HG02973 (cell line): Measurements from ENCODE around the gene CDK10.
"Not testable (repeated sequence)": the region's sequence is repeated elsewhere in the genome, so short reads cannot be mapped to it uniquely, and the experiment has no call there.

Experiments
- ATAC-seq: cut with Tn5 transposase; IDR thresholded peaks from one replicate; pipeline ENCODE4 v1.9.1; 2021; ENCODE audit warnings: moderate library complexity; ENCODE audit not compliant: unreplicated experiment

Gene CDK10

DNA sequence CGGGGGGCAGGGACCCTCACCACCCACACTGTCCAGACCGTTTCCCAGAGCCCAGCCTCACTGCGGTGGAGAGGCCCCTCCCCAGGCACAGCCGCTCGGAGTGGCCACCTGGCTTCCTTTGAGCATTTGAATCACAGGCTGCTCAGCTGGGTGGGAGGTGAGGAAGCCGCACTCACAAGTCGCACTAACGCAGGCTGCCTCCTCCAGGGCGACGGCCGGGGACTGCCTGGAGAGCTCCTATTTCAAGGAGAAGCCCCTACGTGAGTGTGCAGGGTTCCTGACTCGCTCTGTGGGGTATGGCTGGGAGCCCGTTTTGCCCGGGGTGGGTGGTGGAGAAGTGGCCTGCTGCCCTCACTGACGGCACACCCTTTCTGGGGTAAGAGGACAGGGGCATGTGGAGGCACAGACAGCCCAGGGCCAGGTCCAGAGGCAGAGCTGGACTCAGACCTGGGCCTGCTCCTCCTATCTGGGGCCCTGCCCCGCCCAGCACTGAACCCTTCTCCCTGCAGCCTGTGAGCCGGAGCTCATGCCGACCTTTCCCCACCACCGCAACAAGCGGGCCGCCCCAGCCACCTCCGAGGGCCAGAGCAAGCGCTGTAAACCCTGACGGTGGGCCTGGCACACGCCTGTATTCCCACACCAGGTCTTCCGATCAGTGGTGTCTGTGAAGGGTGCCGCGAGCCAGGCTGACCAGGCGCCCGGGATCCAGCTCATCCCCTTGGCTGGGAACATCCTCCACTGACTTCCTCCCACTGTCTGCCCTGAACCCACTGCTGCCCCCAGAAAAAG is 8.8 kb downstream of the CDK10 start:
- ATAC-seq, result no peak

GRCh38 chr16:89695875-89696669 is 9.6 kb downstream of the CDK10 start:
- no peak for ATAC-seq

DNA sequence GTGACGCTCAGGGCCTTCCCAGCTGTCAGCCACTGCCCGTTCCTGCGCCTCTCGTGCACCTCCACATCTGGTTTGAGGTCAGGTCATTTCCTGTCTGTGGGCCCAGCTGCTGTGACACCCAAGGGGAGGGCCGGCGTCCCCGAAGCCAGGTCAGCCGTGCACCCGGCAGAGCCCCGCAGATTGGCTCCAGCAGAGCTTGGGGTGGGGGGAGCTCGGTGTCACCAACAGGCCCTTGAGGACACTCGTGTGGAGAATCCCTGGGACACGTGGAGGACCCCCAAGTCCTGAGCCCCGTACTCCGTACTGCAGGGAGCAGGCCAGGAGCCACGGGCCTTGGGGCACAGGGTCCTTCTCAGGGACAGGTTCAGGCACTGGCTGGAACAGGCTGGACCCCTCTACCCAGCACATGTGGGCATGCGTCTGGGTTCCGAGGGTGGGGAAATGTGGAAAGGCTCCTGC is 10.2 kb downstream of the CDK10 start:
- no peak for ATAC-seq

GRCh38 chr16:89697161-89697615 is 10.7 kb downstream of the CDK10 start:
- no peak for ATAC-seq

DNA sequence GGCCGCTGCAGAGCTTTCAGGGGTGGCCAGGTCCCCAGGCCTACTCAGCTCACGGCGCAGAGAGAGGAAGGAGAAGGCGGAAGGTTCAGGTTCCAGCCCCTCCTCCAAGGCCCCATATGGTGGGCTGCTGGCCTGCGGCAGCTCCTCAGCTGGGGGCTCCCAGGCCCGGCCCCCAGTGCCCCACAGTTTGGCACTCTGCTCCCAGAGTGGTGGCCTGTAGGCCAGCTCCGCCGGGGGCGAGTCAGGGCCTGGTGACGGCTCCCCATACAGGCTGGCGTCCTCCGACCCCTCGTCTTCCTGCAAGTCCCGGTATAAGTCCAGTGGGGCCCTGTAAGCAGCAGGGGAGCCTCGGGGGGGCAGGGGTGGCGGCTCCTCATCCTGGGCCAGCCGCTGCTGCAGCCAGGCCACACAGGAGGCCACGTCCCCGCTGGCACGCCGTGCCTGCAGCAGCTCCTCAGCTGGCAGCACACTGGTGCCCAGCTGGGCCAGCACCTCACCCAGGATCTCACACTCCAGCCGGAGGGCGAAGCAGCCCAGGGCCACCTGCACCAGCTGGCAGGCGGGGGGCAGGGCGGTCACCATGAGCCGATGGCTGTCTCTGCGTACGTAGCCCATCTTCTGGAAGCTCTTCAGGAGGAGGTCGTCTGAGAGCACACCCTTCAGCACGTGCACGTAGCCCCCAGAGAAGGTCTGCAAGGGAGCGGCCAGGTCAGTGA is 11.3 kb downstream of the CDK10 start:
- no peak for ATAC-seq

- ATAC-seq, result not testable (repeated sequence)
Observed at GRCh38 chr16:89698717-89699116, 12.2 kb downstream of the CDK10 start.

GRCh38 chr16:89699629-89700099 is 13.2 kb downstream of the CDK10 start:
- not testable (repeated sequence) for ATAC-seq

- ATAC-seq, result peak; percentile 37
Observed at GRCh38 chr16:89700100-89700648, 13.7 kb downstream of the CDK10 start.

- peak; percentile 14 for ATAC-seq
Observed at GRCh38 chr16:89700649-89701424, 14.3 kb downstream of the CDK10 start.

GRCh38 chr16:89701425-89702406 is 15.2 kb downstream of the CDK10 start, which contains the start of gene SPATA2L:
SPATA2L (minus strand) TSS chr16:89701705; CDS start chr16:89701232, 473 bp downstream.
- peak; percentile 57 for ATAC-seq

GRCh38 chr16:89704281-89704680 is 17.8 kb downstream of the CDK10 start:
- no peak for ATAC-seq

GRCh38 chr16:89705006-89705405 is 18.5 kb downstream of the CDK10 start:
- no peak for ATAC-seq

DNA sequence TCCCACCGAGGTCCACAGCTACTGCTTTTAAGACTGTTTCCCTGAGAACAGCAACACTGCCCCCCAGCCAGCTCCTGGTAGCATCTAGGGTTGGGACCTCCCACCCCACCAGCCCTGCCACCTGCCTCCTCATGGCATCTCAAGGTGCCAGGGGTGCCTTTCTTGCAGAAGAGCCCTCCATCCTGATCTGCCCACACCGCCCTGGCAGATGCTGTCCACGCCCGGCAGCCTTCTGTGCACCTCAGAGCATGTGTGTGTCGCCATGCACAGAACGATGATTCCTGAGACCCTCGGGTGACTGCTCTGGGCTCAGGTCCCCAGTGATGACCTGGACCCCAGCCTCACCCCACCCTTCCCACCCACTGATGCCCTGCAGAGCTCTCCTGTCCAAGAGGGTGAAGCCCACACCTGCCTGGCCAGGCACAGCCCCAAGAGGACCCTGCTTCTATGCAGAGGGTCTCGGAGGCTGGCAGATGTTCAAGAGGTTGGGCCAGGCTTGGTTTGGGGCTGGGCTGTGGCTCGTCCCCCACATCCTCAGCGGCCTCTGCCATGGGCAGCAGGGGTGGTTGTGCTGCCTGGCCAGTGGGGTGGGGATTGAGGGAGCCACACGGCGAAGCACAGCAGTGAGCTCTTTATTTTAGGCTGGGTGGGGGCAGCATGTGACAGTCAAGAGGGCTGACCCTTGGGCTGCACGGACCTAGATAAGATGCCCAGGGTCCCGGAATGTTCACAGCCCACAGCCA is 20.2 kb downstream of the CDK10 start:
- no peak for ATAC-seq

- no peak for ATAC-seq
Observed at GRCh38 chr16:89707695-89708094, 21.2 kb downstream of the CDK10 start.

GRCh38 chr16:89708481-89708931 is 22.0 kb downstream of the CDK10 start:
- no peak for ATAC-seq

DNA sequence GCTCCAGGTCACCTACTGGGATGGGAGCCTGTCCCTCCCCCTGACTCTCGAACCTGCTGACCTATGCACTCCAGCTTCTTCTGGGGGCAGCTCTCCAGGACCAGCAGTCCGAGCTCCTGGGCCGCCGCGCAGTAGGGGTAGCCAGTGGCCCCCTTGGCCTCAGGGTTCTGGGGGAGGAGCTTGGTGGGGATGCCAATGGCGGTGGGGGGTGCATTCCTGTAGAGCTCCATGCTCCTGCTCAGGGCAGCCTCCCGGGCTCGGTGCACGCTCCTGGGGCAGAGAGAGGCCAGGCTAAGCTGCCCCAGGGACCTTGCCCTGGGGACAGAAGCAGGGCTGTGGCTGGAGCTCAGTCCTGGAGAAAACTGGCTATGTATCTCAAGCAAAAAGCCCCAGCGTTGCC is 22.7 kb downstream of the CDK10 start:
- ATAC-seq, result no peak

- no peak for ATAC-seq
Observed at GRCh38 chr16:89709716-89710432, 23.4 kb downstream of the CDK10 start.
